Measurements from ENCODE around the gene HOXA1.

Gene HOXA1

DNA sequence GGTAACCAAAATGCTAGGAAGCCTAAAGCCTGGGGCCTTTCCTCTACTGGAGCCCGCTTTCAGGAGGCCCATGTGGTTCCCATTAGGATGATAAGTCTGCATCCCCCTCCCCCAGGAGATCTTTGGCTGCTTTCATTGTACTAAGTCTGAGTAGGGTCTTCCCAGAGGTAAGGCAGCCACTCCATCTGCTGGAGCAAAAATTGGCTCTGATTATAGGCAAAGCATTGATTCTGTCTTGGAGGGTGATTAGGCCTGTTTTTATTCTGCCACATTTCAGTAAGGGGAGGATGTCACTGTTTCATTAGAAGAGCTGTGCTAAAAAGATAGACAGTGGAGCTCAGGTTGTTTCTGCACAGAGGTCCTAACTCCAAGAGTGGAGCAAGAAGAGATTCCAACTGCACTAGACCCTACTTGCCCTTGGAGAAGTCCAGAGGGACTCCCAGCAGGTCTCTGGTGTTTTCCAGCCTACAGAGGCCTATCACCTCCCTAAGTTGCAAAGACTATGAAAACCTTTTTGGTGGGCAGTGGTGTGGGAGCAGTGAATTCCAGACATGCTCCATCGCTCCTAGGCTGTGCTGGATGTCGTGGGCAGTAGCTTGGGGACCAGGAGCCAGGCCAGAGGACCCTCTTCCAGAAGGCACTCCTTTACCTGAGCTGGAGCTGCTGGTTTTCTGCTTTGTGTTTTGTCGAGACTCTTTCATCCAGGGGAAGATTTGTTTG lies 13.8 kb upstream of the HOXA1 start:
- DNase-seq (ENCODE audit: low spot score): no peak
- POLR2A ChIA-PET (ENCODE audit: low non-redundant PET): no interaction called here
- TF ChIP-seq, protein P1, sequence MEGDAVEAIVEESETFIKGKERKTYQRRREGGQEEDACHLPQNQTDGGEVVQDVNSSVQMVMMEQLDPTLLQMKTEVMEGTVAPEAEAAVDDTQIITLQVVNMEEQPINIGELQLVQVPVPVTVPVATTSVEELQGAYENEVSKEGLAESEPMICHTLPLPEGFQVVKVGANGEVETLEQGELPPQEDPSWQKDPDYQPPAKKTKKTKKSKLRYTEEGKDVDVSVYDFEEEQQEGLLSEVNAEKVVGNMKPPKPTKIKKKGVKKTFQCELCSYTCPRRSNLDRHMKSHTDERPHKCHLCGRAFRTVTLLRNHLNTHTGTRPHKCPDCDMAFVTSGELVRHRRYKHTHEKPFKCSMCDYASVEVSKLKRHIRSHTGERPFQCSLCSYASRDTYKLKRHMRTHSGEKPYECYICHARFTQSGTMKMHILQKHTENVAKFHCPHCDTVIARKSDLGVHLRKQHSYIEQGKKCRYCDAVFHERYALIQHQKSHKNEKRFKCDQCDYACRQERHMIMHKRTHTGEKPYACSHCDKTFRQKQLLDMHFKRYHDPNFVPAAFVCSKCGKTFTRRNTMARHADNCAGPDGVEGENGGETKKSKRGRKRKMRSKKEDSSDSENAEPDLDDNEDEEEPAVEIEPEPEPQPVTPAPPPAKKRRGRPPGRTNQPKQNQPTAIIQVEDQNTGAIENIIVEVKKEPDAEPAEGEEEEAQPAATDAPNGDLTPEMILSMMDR (conservative IDR thresholded peaks at IDR 0.05; ENCODE audit: low read depth): no peak
- CTCF ChIA-PET: no interaction called here
- peak overlapping the region; percentile 92 for H3K27ac ChIP-seq

GRCh38 chr7:27108390-27109127 lies 12.8 kb upstream of the HOXA1 start:
- no peak overlapping the region; the same call in 1 of the 2 replicates for H3K27ac ChIP-seq
- ChIA-PET CTCF (interaction anchor here (0.9 kb wide), 1 partner anchor 10 kb away, joined by 3 read pairs; no protein-coding TSS in a partner anchor), POLR2A (ENCODE audit: low non-redundant PET) (no interaction called here)
- TF ChIP-seq, protein P1 (conservative IDR thresholded peaks at IDR 0.05; ENCODE audit: low read depth): no peak
- no peak for DNase-seq (ENCODE audit: low spot score)

DNA sequence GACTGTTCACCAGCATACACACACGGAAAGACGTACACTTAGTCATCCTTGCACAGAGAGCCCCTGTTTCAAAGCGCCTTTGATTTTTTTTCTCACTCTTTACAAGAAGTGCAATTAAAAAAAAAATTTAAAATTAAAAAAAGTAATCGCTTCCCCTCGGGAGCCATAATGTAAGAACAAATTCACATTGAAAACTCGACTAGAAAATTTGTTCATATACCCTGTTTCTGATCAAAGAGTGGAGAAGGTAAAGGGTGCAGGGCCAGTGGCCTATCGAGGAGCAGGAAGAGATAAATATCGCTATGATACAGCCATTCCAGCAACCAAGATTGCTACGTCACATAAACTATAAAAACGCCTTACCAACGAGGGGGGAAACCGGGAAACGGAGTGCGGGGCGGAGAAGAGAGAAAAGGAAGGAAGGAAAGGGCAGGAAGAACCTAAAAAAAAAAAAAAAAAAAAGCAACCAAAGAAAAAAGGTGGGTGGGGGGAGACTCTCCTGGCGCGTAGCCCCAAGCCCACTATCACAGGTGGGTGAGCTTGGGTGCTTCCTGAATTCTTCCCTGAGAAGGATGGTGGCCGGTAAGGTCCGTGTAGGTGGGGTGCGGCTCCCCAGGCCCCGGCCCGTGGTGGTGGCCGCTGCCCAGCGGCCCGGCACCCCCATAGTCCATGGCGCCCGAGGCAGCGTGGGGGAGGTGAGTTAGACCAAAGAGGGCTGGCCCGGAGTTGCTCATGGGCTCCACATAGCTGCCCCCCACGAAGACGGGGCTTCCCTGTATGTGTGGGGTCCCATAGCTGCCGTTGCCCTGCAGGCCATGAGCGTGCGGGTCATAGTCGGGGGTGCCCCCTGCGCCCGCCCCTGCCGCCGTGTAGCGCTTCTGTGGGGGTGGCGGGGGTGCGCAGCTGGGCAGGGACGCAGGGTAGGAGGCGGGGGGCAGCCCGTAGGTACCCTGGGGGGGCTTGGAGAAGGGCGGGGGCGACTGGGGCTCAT lies 11.9 kb upstream of the HOXA1 start:
- TF ChIP-seq, protein P1 (conservative IDR thresholded peaks at IDR 0.05; ENCODE audit: low read depth): no peak
- ChIA-PET POLR2A (ENCODE audit: low non-redundant PET) (no interaction called here), CTCF (interaction anchor here (0.7 to 0.9 kb wide), 2 partner anchors 9 to 412 kb away, joined by 3 to 4 read pairs; no protein-coding TSS in a partner anchor)
- no peak for DNase-seq (ENCODE audit: low spot score)
- no peak overlapping the region for H3K27ac ChIP-seq

DNA sequence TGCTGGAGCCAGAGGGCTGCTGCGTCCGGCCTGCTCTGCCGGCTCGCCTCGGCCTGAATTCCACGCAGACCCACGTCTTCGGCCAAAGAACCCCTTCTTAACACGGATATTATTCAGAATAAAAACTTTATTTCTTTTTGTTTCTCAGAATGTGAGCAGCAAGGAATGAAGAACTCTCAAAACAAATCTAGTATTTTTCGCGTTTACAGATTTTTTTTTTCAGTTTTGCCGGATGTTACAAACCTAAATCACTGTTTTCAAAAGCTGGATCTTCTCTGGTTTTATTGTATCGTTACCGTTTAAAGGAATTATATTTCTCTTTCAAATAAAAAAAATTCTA lies 11.1 kb upstream of the HOXA1 start:
- ChIA-PET POLR2A (ENCODE audit: low non-redundant PET) (no interaction called here), CTCF (interaction anchor here (0.7 kb wide), 1 partner anchor 411 kb away, joined by 4 read pairs; no protein-coding TSS in a partner anchor)
- no peak for DNase-seq (ENCODE audit: low spot score)

DNA sequence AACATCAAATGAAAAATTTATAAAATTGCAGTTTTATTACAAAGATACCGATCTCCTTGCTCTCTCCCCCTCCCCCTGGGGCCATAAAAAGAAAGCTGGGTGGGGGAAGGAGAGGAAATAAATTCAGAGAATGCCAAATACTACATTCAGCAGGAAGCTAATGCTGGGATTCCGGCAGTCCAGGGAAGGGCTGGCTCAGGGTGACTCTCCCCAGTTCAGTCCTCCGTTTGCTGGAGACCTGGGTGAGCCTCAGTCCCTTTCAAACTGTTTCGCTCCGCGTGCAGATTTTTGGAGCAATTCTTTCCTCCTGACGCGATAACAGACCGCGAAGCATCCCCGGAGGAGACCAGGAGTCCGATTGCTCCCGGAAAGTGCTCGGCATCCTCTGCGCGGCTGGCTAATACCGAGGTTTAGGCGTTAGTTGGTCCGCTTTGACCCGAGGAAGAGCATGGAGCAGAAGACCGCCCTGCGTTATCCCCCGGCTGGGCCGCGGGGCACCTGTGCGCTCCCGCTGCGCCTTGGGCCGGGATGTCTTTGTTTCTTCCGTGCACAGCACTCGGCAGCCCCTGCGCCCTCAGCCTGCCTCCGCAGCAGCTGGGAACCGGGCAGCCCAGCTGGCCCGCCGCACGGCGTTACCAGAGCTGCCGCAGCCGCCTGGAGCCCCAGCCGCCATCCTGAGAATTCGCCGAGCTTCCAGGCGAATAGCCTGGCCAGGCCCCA lies 10.5 kb upstream of the HOXA1 start:
- TF ChIP-seq, protein P1 (conservative IDR thresholded peaks at IDR 0.05; ENCODE audit: low read depth): no peak
- ChIA-PET CTCF (no interaction called here), POLR2A (ENCODE audit: low non-redundant PET) (no interaction called here)
- DNase-seq (ENCODE audit: low spot score): no peak
- H3K27ac ChIP-seq: no peak overlapping the region

More for the DNA sequence above, 11.1 kb upstream of the HOXA1 start:
- TF ChIP-seq, protein P1 (conservative IDR thresholded peaks at IDR 0.05; ENCODE audit: low read depth): no peak
- H3K27ac ChIP-seq: no peak overlapping the region

All from RWPE1 (cell line).